Measurements from ENCODE around the gene SULT1C2. TPM values are rescaled to one million over a fixed set of nuclear protein-coding genes. Genes with fewer than 3 reads are reported as not detected.

Gene SULT1C2
- total RNA-seq, 2 experiments from 2014 or later: not detected

- ChIA-PET POLR2A (no interaction called here), CTCF (no interaction called here)
Measured at GRCh38 chr2:108285616-108286015, 3.1 kb upstream of the SULT1C2 start.

- ChIA-PET POLR2A (no interaction called here), CTCF (no interaction called here)
Measured at GRCh38 chr2:108287169-108287568, 1.5 kb upstream of the SULT1C2 start.

GRCh38 chr2:108293850-108294249, 5.2 kb downstream of the SULT1C2 start:
- ChIA-PET POLR2A (no interaction called here), CTCF (no interaction called here)

GRCh38 chr2:108297436-108298141, 8.9 kb downstream of the SULT1C2 start:
- CTCF ChIA-PET: no interaction called here
- POLR2A ChIA-PET: no interaction called here

- POLR2A ChIA-PET: no interaction called here
- CTCF ChIA-PET: no interaction called here
Measured at GRCh38 chr2:108301558-108301957, 12.9 kb downstream of the SULT1C2 start.

GRCh38 chr2:108304975-108305374, 16.3 kb downstream of the SULT1C2 start:
- ChIA-PET CTCF (no interaction called here), POLR2A (no interaction called here)

- POLR2A ChIA-PET: no interaction called here
- CTCF ChIA-PET: no interaction called here
Measured at GRCh38 chr2:108305901-108306300, 17.2 kb downstream of the SULT1C2 start.

- ChIA-PET POLR2A (no interaction called here), CTCF (no interaction called here)
Measured at GRCh38 chr2:108309903-108310302, 21.2 kb downstream of the SULT1C2 start.

GRCh38 chr2:108314586-108315296, 26.0 kb downstream of the SULT1C2 start:
- POLR2A ChIA-PET: no interaction called here
- CTCF ChIA-PET: no interaction called here

GRCh38 chr2:108315444-108315934, 26.8 kb downstream of the SULT1C2 start:
- POLR2A ChIA-PET: no interaction called here
- CTCF ChIA-PET: no interaction called here

GRCh38 chr2:108316033-108316432, 27.3 kb downstream of the SULT1C2 start:
- CTCF ChIA-PET: no interaction called here

GRCh38 chr2:108316461-108317258, 28.0 kb downstream of the SULT1C2 start:
- ChIA-PET POLR2A (no interaction called here), CTCF (no interaction called here)

More at GRCh38 chr2:108316033-108316432, 27.3 kb downstream of the SULT1C2 start:
- POLR2A ChIA-PET: no interaction called here

- CTCF ChIA-PET: no interaction called here
- POLR2A ChIA-PET: no interaction called here
Measured at GRCh38 chr2:108320326-108320922, 31.7 kb downstream of the SULT1C2 start.

GRCh38 chr2:108323619-108324018, 34.9 kb downstream of the SULT1C2 start:
- ChIA-PET POLR2A (no interaction called here), CTCF (no interaction called here)

GRCh38 chr2:108324531-108325255, 36.0 kb downstream of the SULT1C2 start:
- CTCF ChIA-PET: no interaction called here
- POLR2A ChIA-PET: no interaction called here

- ChIA-PET POLR2A (no interaction called here), CTCF (no interaction called here)
Measured at GRCh38 chr2:108325756-108326155, 37.1 kb downstream of the SULT1C2 start.

- POLR2A ChIA-PET: no interaction called here
- CTCF ChIA-PET: no interaction called here
Measured at GRCh38 chr2:108329771-108330170, 41.1 kb downstream of the SULT1C2 start.

GRCh38 chr2:108330979-108331378, 42.3 kb downstream of the SULT1C2 start:
- ChIA-PET CTCF (no interaction called here), POLR2A (no interaction called here)

- ChIA-PET POLR2A (no interaction called here), CTCF (no interaction called here)
Measured at GRCh38 chr2:108345951-108346350, 57.3 kb downstream of the SULT1C2 start.

GRCh38 chr2:108346827-108347226, 58.1 kb downstream of the SULT1C2 start:
- CTCF ChIA-PET: no interaction called here
- POLR2A ChIA-PET: no interaction called here
